ENCODE data around the gene HOXA9.
A peak's percentile ranks its signal among the peaks of the same experiment; 100 is the strongest.

HOXA9 gene

DNA sequence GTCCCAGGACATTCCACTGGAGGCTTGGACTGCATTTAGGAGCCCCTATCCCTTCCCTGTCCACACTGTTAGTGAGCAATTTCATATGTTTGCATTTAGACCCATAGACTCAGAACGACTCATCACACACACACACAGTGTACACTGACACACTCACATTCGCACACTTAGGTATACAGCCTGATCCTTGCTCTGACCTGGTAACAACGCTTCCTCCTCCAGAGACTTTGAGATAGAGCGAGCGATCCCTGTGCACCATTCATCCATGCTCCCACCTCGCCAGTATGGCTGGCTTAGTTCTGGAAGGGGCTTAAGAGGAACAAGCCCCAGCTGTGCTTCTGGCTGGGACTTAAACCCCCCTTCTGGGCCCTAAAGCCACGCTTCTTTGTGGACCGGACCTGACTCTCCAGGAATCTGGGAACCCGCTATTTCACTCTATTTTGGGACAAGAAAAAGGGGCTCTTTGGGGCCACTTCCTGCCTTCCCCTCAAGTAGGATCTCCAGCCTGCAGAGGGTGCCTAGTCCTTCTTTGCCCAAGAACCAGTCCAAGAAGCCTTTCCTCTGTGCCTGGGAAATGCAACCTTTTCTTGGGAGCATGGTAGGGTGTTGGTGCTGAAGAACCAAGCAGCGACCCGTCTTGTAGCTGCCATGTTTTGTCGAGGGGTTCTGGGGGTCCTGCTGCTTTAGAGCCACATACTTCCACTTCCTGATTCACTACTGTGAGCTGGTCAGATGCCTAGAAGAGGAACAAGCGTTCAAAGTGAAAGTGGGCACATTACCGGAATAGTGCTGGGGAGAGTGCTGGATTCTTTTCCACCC, 35.6 kb upstream of the HOXA9 start:
- no peak for DNase-seq (ENCODE audit: low read depth)

DNA sequence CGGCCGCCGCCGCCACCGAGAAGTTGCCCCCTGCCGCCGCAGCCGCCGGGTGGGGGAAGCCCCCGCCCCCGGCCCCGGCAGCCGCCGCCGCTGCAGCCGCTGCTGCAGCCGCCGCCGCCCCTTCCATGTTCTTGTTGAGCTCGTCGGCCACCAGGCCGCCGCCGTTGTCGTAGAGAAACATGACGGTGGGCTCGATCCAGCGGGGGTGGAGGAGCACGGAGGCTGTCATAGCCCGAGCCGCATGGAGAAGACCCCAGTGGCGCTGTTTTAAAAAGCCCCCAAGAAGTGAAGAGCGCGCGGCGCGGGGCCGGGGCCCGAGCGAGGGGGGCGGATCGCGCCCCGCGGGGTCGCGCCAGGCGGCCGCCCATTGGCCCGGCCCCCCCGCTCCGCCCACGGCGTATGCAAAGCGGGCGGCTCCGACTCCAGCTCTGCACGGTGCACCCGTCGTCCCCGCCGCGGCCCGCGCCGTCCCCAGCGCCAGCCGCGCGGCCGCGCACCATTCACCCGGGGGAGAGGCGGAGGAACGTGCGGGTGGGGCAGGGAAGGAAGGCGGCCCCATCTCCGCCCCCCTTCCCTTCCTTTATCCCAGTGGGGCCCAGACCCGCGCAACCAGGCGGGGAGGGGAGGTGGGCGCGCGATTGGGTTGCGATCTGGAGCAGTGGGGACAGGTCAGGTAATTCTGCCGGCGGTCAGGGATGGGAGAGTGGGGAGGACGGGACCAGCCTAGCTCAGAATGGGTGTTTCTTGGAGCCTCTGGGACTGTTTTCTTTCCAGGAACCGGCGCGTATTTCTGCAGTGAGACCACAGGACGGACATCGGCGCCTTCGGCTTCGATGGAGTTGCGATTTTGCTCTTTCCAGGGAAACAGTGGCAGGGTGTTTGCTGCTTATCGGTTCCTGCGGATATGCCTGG, 34.8 kb upstream of the HOXA9 start, which contains the start of gene HOXA13:
TSS of gene HOXA13 (minus strand) at position 243 of the 912 bp plus-strand sequence. CDS start at position 229, 14 bp downstream.
- no peak for DNase-seq (ENCODE audit: low read depth)

- no peak for DNase-seq (ENCODE audit: low read depth)
Measured at GRCh38 chr7:27198871-27199801, 33.8 kb upstream of the HOXA9 start.

- no peak for DNase-seq (ENCODE audit: low read depth)
Measured at GRCh38 chr7:27198138-27198841, 33.0 kb upstream of the HOXA9 start.

DNA sequence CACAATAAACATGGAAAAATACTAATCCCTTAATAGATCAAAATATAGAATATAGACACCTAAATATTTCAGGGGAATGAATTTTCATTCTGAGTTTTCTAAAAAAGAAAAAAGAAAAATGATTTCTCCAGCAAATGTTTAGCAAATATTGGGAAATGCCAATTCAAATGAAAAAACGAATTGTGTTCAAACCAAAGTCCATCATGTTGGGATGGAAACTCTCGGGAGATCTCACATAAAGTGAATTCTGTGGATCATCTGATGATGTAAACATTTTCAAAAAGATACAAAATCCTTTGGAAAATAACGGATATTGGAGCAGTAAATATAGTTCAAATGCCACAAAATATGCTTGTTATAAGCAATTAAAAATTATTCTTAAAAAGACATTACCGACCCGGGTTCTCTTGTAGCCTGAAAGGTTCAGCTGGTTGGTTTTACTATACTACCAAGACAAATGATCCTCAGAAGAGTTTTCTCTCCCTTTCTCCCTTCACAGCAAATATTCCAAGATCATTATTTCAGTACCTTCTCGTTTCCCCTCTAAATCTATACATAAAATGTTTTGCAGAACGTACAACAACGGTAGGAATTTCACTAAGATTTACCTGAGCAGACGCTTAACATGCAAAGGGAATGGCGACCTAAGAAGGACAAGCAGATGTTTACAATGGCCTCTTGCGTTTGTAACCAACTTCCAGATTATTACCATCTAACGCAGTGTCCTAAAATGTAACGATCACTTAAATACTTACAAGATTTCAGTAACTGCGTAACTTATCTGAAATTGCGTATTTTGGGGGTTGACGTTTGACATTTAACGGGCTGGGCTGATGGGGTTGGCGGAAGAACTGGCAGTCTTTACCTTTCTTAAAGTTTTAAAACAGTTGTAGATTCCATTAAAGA, 32.1 kb upstream of the HOXA9 start:
- DNase-seq (ENCODE audit: low read depth): no peak

GRCh38 chr7:27196287-27196767, 31.0 kb upstream of the HOXA9 start:
- peak; percentile 75 for DNase-seq (ENCODE audit: low read depth)

DNA sequence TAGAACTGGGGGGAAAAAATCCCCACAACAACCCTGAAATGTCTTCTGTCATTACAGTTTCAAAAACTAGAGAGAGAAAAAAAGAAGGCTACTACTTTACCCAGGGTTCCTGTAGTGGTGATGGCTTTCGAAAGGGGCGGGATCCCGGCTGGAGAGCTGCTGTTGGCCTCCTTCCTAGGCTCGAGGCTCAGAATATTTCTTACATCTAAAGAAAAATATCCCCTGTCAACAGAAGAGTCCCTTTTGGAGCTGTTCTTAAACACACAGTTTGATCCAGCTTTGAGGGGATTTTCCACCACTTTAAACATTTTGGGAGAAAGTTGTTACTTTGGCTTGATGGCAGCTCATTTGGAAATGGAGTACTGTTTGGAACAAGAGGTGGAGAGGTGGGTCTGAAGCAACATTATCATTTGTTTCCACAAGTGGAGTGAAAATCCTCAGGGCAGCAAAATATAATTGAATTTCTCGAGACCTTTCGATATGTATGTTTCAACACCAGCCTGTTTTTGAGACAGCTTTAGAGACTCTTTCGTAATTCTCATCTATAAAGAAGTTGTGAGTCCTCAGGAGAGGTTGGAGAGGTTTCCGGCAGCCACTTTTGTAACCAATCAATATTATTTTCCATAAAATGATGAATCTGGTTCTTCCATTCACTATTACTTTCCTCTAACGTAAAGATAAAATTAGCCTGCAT, 29.5 kb upstream of the HOXA9 start:
- no peak for DNase-seq (ENCODE audit: low read depth)

- no peak for DNase-seq (ENCODE audit: low read depth)
Measured at GRCh38 chr7:27194002-27194352, 28.6 kb upstream of the HOXA9 start.

- no peak for DNase-seq (ENCODE audit: low read depth)
Measured at GRCh38 chr7:27193335-27194001, 28.1 kb upstream of the HOXA9 start.

GRCh38 chr7:27192546-27193334, 27.4 kb upstream of the HOXA9 start:
- DNase-seq (ENCODE audit: low read depth): no peak

GRCh38 chr7:27191833-27192545, 26.7 kb upstream of the HOXA9 start:
- no peak for DNase-seq (ENCODE audit: low read depth)

DNA sequence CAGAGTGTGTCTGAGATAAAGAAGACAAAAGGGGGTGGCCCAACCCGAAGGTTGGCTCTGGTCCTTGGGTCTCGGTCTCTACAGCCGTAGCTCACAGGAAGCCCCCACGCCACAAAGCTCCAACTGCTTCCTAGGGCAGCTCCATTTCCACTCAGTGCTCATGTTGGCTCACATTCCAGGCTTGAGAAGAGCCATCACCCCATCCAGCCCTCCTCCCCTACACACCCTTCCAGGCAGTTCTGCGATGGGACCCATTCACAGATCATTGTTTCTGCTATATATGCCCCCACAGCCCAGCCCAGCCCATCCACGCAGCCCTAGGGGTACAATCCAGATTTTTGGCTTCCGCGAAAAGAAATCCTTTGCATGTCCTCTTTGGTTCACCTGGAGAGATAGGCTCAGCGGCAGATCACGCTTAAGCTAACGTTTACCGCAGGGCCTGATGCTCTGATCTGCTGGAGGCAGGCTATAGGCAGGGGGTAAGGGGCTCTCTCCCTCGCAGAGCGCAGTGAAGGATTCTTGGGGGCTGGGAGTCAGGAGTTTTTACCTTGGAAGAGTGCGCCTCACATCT, 25.9 kb upstream of the HOXA9 start:
- DNase-seq (ENCODE audit: low read depth): no peak

DNA sequence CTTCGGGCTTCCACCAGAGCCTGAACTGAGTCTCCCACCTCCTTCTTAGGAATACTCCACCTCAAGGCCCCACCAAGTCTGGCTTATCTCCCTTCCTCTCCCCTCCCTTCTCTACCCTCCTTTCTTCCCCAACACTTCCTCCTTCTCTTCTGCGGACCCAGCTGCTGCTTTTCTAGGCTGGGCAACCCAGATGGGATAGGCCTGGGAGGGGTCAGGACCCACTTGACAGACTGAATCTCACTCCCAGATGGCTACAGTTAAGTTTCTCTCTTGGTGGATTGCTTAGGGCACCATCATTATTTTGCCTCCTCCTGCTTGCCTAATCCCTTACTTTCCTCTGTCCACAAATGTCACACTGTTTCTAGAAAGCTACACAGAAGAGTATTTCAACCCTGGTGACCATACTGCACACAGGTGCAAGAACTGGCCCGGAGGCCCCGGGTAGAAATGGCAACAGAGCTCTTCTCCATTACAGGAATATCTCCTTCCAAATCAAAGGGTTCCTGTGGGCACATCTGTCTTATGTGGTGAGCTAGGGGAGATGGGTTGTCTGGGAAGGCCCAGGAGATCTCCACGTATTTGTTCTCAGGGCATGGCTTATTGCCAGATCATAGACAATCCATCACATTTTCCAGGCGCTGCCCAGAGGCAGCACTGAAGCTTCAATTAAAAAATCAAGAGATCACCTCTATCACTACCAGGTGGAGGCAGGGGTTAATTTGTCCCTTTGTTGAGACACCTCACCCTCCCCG, 24.8 kb upstream of the HOXA9 start:
- DNase-seq (ENCODE audit: low read depth): no peak

DNA sequence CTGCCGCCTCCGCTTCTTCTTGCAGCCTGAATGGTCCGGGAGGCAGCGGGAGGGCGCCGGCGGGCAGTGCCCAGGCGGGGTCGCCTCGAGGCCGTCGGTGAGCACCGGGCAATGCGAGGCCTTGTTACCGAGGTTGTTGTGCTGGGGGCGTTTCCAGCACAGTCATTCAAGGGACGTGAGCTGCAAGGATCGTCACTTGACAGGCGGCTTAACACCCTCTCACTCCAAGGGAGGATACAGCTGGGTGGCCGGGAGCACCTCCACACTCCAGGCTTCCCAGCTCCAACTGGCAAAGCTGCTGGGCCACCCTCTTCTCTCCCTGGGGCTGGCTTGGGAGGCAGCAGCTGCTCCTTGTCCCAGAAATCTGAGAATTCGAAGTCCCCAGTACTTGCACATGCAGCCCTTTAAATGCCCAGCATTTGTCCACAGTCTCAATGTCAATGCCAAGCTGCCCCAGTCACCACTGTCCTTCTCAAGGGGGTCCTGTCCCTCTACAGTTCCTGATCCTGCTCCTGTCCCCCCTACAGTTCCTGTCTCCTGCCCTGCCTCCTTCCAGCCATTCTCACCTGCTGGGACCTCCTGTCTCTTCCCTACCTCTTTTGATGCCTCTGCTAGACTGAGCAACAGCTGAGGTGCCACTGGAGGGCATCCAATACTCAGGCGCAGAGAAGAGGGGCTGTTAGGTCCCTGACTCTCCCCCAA, 24.1 kb upstream of the HOXA9 start:
- no peak for DNase-seq (ENCODE audit: low read depth)

GRCh38 chr7:27188386-27189294, 23.3 kb upstream of the HOXA9 start:
- no peak for DNase-seq (ENCODE audit: low read depth)
